Inferior parietal cortex (tissue), 1 donor: ENCODE measurements around the gene KHK.
"Not testable (repeated sequence)": the region's sequence is repeated elsewhere in the genome, so short reads cannot be mapped to it uniquely, and the experiment has no call there.

Experiments
- DNase-seq: peaks from one replicate; pipeline ENCODE4 v3.0.0-alpha.2; 2016; ENCODE audit errors: extremely low spot score

KHK gene

DNA sequence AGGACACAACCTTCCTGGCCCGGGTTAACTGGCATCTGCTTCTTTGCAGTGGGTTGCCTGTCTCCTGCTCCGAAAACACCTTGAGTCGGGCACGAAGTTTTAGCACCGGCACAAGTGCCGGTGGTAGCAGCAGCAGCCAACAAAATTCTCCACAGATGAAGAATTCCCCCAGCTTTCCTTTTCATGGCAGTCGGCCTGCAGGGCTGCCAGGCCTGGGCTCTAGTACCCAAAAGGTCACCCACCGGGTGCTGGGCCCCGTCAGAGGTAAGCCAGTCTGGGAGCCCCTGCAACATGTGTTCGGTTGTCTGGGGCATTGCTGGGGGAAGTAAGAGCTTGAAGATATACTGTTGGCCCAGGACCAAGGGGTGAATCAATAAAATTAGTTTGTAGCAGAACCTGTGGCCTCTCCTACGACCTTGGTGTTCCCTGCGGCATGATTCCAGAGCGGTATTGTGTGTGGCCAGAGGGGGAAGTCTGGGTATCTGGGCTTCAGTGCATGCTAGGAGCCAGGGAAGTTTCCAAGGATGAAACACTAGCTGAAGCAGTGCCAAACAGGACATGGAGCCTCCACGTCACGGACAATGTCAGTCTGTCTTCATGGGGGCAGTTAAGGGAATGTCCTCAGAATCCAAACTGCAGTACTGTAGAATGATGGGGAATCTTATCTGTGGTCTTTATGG, 27.3 kb upstream of the KHK start:
- DNase-seq, result no peak

DNA sequence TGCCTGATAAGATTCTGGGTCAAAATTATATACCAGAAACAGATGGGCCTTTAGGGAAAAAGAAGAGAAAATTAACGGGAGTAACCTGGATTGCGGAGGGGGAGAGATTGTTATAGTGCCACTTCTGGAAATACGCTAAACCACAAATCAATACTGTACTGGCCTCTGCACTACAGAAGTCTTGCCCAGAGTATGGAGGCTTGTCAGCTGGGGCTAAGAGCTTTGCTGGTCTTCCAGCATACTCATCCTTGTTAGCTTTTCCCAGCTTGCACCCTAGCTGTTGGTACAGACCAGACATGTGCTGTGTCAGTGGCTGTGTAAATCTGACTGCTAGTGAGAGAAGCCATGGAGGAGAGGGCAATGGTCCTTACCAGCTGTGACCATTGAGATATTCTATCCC, 26.2 kb upstream of the KHK start:
- DNase-seq, result no peak

GRCh38 chr2:27065128-27065527, 21.4 kb upstream of the KHK start:
- DNase-seq, result no peak

GRCh38 chr2:27067385-27067784, 19.2 kb upstream of the KHK start:
- DNase-seq, result no peak

DNA sequence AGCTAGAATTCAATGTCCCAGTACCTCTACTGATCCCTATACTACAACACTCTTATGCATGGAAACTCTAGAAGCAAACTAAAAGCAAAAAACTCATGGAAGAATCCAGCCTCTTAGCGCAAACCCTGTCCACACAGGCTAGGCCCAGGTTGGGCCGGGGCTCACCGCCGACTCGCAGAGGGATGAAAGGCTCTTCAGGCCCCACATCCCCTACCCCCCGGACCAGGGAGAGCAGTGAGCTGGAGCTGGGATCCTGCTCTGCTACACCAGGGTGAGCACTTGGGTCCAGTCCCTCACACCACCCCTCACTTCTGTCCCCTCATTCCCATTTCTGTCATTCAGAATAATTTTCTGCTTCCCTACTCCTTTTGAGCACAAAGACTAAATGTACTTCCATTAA, 17.1 kb upstream of the KHK start:
- DNase-seq, result no peak

DNA sequence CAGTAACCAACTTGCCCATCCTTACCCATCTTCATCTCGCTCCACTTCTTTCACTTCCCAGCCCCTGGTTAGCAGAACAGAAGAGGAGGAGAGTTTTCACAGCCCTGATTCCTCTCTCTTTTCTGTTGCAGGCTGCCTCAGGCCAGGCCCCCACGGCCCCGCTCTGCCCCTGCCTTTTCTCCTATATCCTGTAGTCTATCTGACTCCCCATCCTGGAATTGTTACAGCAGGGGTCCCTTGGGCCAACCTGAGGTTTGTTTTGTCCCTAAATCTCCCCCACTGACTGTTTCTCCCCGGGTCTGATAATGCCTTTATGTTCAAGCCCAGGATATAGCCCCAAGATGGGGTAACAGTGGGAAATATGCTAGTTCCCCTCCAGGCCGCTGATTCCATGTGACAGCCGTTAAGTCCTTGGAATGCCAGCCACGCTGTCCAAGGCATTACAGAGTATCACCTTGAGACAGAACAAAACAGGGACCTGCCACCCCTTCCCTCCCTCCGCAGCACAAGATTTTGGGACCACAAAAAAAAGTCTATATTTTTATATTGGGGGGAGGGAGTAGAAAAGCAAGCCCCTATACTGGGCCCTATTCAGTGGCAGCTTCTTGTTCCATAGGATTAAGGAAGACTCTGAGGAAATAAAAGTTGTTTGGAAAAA, 16.5 kb upstream of the KHK start:
- no peak for DNase-seq

DNA sequence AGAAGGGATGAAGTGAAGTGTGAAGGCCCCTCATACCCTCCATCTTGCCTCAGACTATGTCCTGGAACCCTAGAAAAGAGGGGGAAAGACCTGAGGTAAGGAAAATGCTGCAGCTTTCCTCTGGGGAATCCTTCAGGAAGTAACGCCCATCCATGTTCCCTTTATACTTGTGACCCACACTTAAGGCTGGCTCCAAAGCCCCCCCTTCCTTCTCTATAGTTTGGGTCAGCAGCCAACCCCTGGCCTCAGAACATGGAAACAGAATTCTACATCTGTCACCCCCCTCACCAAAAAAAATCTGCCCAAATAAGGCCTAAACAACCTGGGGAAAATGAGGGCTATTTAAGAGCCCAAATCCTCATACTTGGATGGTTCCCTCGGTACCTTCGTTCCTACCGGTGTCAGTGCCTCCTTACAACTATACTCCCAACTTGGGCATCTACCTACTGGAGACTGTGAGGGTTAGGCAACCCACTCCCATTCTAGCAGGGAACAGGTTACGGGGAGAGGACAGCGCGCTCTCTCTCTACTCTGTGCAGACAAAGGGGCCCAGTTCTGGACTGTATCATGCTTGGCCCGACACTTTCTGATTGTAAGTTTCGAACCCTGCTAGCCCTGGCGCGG, 15.8 kb upstream of the KHK start:
- DNase-seq, result no peak

DNA sequence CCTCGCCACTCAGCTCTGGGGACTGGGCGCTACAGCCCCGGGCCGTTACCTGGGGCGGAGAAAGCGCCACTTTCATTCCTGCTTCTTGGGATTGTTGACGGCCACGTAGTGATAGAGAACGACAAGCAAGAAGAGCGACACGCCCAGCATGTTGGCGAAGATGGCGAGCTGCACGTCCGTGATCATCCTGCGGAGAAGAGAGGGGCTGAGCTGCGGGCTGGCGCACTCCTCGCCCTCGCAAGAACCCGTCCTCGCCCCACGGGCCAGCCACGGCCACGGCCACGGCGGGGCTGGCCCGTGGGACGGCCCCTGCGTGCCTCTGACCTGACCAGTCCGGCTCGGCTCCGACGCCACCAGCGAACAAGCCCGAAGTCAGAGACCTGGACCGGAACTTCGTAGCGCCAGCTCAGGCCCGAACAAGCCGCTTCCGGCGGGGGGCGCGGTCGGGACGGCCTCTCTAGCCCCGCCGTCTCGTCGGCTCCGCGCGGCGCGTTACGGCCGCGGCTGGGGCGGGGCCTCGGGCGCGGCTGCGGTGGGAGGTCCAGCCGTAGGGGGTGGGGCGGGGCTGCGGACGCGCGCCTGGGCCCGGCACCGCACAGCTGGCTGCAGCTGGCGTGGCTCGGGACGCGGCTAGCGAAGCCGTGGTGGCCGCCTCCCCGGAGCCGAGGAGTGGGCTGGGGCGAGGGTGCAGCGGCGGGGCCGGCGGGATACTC, 15.1 kb upstream of the KHK start, which contains the start of gene OST4:
OST4 (minus strand) TSS at position 378 of the 713 bp plus-strand sequence.
- peak; percentile 93 for DNase-seq

GRCh38 chr2:27071990-27072830, 14.4 kb upstream of the KHK start:
- DNase-seq, result no peak

GRCh38 chr2:27072920-27073319, 13.7 kb upstream of the KHK start:
- no peak for DNase-seq

GRCh38 chr2:27073782-27074181, 12.8 kb upstream of the KHK start:
- DNase-seq, result no peak

- no peak for DNase-seq
Measured at GRCh38 chr2:27074738-27075565, 11.6 kb upstream of the KHK start.

DNA sequence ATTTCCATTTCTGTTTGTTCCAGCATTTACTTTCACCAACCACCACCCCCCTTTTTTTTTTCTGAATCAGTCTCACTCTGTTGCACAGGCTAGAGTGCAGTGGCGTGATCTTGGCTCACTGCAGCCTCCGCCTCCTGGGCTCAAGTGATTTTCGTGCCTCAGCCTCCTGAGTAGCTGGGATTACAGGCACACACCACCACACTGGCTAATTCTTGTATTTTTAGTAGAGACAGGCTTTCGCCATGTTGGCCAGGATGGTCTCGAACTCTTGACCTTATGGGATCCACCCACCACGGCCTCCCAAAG, 11.1 kb upstream of the KHK start:
- not testable (repeated sequence) for DNase-seq

DNA sequence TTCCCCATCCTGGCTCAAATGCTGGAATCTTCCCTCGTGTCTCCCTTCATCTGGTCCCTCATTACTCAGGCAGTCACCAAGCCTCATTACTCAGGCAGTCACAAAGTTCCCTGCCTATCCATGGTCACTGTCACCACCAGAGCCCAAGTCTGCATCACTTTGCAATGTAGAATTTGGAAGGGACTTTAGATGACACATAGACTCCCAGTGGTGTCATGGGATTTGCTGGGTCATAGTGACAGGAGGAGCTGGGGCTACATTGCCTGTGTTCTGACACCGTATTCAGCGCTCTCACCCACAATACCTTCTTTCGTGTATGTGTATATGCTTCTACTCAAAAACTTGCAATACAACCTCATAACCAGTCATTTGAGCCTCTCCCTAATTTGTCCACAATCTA, 10.2 kb upstream of the KHK start:
- no peak for DNase-seq

DNA sequence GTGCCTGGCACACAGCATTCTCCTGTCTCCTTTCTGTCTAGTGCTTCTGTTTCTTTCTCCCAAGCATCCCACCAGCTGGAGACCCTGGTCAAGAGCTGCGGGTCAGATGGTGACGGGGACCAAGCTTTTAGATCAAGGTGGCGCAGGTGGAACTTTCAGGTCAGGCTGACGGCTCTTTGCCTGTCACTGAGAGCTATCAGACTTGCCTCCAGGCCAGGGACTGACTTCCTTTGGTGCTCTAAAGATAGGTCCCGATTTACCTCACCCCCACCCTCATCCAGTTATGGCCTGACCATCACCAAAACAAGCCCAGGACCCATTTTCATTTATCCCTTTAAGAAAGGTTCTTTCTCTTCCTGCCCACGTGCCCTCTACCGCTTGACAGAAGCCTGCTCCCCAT, 9.3 kb upstream of the KHK start:
- DNase-seq, result no peak

DNA sequence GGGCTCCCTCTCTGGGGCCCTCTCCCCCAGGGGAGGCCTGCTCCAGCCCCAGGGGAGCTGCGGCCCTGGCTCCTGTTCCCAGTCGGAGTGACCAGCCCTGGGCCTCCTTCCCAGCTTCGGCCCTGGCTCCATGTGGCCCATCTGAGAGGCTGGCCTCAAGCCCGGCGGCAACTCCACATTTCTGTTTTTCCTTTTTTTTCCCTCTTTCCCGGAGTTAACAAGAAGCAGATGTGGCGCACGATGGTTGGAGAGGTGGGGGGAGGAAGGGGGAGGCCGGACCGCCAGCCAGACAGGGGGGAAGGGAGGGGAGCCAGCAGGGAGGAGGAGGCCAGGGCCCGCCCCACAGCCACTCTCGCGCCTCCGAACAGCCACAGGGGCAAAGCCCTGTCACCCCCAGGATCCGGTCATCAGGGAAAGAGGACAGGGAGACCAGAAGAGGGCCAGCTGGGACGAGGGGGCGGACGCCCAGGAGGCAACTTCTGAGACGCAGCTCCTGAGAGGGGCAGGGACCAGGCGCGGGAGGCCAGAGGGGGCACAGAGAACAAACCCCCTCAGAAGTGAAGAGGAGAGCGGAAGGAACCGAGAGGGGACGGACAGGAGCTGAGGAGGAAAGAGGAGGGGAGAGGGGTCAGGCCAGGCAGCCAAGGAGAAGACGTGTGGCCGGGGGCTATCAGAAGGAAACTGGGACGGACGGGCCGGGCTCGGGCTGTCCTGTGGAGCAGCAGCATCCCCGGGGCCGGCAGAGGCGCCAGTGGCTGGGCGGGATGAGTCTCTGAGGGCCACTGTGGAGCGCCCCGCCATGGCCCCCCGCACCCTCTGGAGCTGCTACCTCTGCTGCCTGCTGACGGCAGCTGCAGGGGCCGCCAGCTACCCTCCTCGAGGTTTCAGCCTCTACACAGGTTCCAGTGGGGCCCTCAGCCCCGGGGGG, 8.0 kb upstream of the KHK start, which contains the start of gene EMILIN1:
EMILIN1 (plus strand) TSS at position 349 of the 928 bp plus-strand sequence; CDS start at position 800, 451 bp downstream.
- DNase-seq, result no peak

GRCh38 chr2:27079233-27080139, 7.1 kb upstream of the KHK start:
- no peak for DNase-seq

GRCh38 chr2:27080140-27080469, 6.5 kb upstream of the KHK start:
- DNase-seq, result no peak

- no peak for DNase-seq
Measured at GRCh38 chr2:27080603-27080936, 6.0 kb upstream of the KHK start.
